DND-41 (cell line): ENCODE measurements around the gene DOP1B.

Experiments used
- EZH2 ChIP-seq: IDR thresholded peaks from 3 replicates; pipeline ENCODE4 v1.6.1; 2012; ENCODE audit warnings: borderline replicate concordance, low read depth, mild to moderate bottlenecking, moderate library complexity, low read length, inconsistent platforms; ENCODE audit not compliant: severe bottlenecking
- TF ChIP-seq, protein P1 (sequence below): IDR thresholded peaks from 2 replicates; pipeline ENCODE4 v1.5.1; 2012; ENCODE audit warnings: borderline replicate concordance, low read length, moderate library complexity, mild to moderate bottlenecking; ENCODE audit not compliant: poor library complexity, severe bottlenecking; ENCODE audit errors: extremely low read depth

DNA sequence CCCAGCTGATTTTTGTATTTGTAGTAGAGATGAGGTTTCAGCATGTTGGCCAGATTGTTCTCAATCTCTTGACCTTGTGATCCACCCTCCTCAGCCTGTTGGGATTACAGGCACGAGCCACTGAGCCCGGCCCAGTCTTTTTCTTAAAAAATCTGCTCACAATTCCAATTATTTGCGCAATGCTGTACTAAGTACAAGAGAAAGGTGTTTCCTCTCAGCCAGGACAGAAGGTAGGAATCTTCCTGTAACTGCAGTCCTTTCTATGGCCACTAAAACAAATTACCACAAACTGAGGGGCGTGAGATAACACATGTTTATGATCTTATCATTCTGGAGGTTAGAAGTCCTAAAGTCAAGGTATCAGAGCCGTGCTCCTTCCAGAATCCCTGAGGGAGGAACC lies 28.6 kb upstream of the DOP1B start:
- TF ChIP-seq, protein P1, sequence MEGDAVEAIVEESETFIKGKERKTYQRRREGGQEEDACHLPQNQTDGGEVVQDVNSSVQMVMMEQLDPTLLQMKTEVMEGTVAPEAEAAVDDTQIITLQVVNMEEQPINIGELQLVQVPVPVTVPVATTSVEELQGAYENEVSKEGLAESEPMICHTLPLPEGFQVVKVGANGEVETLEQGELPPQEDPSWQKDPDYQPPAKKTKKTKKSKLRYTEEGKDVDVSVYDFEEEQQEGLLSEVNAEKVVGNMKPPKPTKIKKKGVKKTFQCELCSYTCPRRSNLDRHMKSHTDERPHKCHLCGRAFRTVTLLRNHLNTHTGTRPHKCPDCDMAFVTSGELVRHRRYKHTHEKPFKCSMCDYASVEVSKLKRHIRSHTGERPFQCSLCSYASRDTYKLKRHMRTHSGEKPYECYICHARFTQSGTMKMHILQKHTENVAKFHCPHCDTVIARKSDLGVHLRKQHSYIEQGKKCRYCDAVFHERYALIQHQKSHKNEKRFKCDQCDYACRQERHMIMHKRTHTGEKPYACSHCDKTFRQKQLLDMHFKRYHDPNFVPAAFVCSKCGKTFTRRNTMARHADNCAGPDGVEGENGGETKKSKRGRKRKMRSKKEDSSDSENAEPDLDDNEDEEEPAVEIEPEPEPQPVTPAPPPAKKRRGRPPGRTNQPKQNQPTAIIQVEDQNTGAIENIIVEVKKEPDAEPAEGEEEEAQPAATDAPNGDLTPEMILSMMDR: no peak
- no peak for TF ChIP-seq EZH2
